Ovary (tissue), 3 donors: Measurements from ENCODE around the gene CCDC141.

Experiments
- EP300 ChIP-seq: sonication (generic); formaldehyde crosslinking; IDR thresholded peaks from one replicate; pipeline ENCODE4 v1.6.1; 2017; ENCODE audit warnings: antibody characterized with exemption
- POLR2A ChIP-seq: fragments of 450-650 bp; IDR thresholded peaks from one replicate; pipeline ENCODE4 v1.6.1; 2017; ENCODE audit warnings: antibody characterized with exemption, mild to moderate bottlenecking, moderate library complexity
- TF ChIP-seq, protein P1 (sequence below), 3 donors: fragments of 450-650 bp in 2 of 3; fragments of 200-600 bp in 1 of 3; IDR thresholded peaks; one replicate each; pipeline versions ENCODE4 v1.5.1 to v1.8.0; 2016 to 2022; ENCODE audit warnings: antibody characterized with exemption in 3 of 3, mild to moderate bottlenecking in 1 of 3
- donor health status: DM: no; HTN: no; CAD: no.

DNA sequence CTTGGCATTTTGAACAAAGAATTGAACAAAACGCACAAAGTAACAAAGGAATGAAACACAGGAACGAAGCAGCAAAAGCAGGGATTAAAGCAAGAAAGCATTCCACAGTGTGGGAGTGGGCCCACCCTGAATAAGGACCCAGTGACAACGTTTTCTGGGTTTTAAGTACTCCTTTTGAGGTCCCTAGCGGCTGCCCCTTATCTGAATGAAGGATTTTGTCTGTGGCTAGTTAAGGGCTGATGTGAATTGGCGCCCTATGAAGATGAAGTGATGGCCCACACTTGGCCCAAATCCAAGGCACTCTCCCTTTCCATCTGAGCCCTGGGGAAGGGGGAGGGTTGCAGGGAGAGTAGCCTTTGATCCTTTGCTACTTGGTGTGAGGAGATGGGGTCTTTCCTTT is 7.8 kb upstream of the CCDC141 start:
- TF ChIP-seq, protein P1, sequence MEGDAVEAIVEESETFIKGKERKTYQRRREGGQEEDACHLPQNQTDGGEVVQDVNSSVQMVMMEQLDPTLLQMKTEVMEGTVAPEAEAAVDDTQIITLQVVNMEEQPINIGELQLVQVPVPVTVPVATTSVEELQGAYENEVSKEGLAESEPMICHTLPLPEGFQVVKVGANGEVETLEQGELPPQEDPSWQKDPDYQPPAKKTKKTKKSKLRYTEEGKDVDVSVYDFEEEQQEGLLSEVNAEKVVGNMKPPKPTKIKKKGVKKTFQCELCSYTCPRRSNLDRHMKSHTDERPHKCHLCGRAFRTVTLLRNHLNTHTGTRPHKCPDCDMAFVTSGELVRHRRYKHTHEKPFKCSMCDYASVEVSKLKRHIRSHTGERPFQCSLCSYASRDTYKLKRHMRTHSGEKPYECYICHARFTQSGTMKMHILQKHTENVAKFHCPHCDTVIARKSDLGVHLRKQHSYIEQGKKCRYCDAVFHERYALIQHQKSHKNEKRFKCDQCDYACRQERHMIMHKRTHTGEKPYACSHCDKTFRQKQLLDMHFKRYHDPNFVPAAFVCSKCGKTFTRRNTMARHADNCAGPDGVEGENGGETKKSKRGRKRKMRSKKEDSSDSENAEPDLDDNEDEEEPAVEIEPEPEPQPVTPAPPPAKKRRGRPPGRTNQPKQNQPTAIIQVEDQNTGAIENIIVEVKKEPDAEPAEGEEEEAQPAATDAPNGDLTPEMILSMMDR (IDR thresholded peaks at IDR 0.05), result no peak
- no peak for TF ChIP-seq POLR2A
- no peak for TF ChIP-seq EP300
